GM21717 (cell line): ENCODE data around the gene ARHGAP12.
A peak's percentile ranks its signal among the peaks of the same experiment; 100 is the strongest.

Experiments used
- ATAC-seq: cut with Tn5 transposase; IDR thresholded peaks from one replicate; pipeline ENCODE4 v1.9.1; 2021; ENCODE audit warnings: mild to moderate bottlenecking, moderate library complexity; ENCODE audit not compliant: unreplicated experiment

Gene ARHGAP12

GRCh38 chr10:31822616-31823318, 105.9 kb downstream of the ARHGAP12 start:
- ATAC-seq: no peak

DNA sequence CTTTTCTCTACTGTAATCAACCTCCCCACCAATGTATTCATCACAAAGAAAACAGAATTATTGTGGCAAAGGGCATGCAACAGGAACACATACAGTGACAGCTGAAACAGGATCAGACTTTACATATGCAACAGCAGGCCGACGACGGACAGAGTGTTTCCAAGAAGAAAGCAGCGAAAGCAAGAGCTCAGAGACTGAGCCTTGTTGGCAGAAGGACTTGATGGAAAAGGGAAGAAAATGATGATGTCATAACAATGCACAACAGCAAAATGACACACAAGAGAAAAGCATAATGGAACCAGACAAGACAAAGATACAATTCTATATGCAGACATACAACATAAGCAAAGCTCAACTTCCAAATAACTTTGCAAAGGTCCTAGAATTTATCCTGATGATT, 106.5 kb downstream of the ARHGAP12 start:
- no peak for ATAC-seq

DNA sequence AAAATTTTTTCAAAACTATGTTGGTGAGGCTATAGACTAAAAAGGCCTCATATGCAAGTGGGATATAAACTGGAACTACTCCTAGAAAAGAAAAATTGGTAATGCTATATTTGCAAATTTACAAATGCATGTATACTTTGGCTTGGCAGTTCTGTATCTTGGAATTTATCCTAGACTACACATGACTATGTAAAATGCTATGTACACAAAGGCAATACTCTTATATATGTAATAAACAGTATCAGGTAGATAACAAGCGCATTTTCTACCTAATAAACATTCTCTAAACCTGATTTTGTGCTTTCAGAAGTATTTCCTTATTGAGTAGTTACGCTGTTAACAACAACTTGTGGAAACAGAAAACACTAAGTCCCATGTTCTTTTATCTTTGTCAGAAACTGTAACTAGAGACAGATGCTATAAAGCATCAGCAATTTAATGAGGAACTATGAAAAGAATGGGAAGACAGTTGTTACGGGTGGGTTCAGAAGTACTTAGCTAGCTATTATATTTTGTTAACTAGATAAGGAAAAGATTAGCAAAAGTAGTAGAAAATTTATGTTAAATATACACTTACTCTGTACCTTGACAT, 107.8 kb downstream of the ARHGAP12 start:
- ATAC-seq: no peak

DNA sequence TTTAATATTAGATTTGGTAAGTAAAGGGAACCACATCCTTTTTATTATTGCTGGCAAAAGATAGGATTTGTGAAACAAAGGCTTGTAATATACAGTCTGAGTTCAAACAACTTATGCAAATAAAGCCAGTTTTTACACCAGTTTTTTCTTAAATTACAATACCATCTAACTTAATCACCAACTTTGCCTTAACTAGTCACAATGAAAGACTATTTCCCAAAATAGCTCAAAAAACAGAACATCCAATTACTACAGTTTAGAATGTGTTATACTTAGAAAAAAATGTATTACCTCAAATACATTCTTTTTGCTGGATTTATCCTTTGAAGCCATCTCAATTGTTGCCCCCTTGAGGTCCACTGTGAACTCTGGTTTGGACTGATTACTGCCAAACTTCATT, 108.5 kb downstream of the ARHGAP12 start:
- no peak for ATAC-seq

DNA sequence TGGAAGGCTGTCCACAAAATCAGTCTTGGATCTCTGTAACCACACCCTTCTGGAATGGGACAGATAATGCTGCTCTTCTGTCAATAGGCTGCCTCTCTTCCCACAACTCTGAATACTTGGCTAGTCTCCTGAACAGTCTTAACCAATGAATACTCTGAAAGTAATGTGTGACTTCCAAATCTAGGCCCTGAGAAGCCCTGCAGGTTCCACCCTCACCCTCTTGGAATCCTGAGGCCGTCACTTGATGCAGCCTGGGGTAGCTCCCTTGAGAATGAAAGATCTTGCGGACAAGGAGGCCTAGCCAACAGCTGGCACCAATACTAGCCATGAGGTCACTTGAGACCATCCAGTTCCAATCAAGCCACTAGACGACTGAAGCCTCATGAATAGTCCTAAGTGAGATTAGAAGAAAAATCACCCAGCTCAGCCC, 109.2 kb downstream of the ARHGAP12 start:
- no peak for ATAC-seq

DNA sequence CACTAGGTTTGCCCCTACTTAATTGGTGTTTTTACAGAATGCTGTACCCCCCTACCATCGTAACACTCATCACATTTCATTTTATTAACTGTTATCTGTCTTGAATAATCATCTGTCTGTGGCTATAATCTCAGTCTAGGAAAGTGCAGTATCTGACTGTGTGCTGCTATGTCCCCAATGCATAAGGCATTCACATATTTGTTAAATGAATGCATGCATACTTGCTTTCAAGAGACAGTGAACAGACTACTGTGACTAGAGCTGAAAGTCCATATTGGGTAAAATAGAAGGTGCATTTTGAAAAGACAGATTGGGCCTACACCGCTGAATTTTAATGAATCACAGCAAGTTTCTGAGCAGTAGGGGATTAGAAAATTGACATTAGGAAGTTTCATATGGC, 112.3 kb downstream of the ARHGAP12 start:
- ATAC-seq: no peak

- ATAC-seq: peak; percentile 72
These were observed 120.1 kb downstream of the ARHGAP12 start for GRCh38 chr10:31808258-31809218.

DNA sequence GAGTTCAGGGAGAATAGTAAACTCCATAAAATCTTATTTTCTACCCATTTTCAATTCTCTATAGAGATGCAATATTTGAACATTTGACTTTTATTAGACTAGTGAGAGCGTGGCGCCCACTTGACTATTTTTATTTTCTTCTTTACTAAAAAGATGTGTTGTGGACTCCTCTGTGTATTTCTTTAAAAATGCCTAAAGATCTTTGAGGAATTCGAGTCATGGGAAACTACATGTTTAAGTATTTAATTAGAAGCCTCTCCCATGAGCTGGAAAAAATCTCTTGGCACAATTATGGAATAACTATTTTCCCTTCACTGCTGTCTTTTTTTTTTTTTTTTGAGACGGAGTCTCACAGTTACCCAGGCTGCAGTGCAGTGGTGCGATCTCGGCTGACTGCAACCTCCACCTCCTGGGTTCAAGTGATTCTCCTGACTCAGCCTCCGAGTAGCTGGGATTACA, 124.2 kb downstream of the ARHGAP12 start:
- ATAC-seq: no peak

GRCh38 chr10:31803606-31804351, 124.9 kb downstream of the ARHGAP12 start:
- ATAC-seq: no peak

DNA sequence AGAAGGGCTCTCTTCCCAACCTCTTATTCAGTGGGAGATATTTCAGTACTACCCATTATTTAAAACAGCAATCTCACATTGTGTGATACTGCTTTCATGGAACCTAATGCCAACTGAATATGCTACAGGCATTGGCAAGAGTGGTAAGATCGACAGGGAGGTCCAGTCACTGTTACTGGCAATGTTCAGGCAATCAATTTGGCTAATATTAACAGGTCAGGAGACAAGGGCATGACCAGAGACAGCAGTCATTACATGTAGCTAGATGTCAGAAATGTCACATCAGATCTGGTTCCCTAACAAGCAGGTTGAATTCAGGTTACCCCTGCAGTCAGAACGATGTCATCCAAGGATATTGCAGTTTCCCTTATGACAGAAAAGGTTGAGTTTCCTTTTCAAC, 129.4 kb downstream of the ARHGAP12 start:
- no peak for ATAC-seq

GRCh38 chr10:31792745-31793144, 135.9 kb downstream of the ARHGAP12 start:
- no peak for ATAC-seq

DNA sequence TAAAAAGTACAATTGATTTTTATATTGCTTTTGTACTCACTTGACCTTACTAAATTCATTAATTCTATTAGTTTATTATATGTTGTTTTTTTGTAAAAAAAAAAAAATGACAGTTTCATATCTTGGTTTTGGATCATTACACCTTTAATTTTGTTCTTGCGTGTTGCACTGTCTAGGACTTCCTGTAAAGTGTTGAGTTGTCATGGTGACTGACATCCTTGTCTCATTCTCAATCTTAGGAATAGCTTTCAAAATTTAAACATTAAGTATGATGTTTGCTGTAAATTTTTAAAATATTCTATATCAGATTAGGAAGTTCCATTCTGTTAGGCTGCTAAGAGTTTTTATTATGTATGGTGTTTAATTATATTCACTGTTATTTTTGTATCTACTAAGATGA, 139.1 kb downstream of the ARHGAP12 start:
- ATAC-seq: no peak

GRCh38 chr10:31782701-31783100, 145.9 kb downstream of the ARHGAP12 start:
- no peak for ATAC-seq

DNA sequence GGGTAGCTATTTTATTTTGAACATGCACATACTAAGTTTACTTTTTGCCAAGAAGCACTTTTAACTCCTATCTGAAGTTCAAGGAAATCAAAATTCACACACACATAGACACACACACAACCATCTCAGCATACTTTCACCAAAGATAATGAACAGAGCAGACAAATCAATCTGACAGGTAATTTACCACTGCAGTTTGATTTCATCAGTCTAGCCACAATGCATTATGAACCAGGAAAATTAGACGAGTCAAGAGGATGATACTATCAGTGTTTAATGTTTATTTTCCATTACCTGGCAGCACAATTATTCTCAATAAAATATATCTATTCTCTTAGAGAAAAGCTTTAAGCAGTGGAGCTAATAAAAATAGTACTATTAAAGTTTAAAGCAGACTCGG, 147.9 kb downstream of the ARHGAP12 start:
- ATAC-seq: no peak

- no peak for ATAC-seq
These were observed 150.0 kb downstream of the ARHGAP12 start for GRCh38 chr10:31778627-31779026.

GRCh38 chr10:31776159-31776558, 152.5 kb downstream of the ARHGAP12 start:
- no peak for ATAC-seq

DNA sequence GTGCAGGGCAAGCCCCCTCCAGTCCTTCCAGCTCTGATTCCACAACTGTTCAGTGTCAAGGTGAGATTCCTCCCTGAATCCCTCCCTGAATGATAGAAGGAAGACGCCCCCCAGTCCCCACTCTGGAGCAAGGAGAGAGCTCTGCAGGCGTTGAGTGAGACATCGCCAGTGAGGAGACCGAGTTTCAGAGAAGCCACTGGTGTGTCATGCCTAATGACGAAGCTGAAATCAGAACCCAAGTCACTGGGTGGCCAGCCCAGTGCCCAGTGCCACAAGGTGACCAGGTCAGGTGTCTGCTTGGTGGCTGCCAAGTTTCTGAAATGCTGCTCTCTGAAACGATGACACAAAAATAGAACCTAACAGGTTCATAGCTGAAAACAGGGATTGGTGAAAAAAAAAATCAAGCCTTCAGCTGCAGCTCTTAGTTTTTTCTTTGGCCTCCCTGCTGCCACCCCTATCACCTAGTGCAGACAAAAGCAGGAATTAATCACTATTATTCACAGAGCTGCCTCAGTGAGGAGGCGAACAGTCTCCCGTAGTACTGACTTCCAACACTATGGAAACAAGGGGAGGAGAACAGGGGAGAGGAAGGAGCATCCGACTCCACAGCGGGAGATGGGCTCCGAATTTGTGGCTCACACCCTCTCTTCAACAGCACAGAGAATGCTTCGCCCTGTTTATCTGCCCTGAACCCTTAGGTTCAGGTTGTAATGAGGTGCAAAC, 153.5 kb downstream of the ARHGAP12 start:
- no peak for ATAC-seq

- ATAC-seq: no peak
These were observed 154.2 kb downstream of the ARHGAP12 start for GRCh38 chr10:31774299-31774900.

GRCh38 chr10:31773749-31774298, 154.8 kb downstream of the ARHGAP12 start:
- no peak for ATAC-seq
